HG03139 (cell line): ENCODE measurements around the gene XPO1.
"Not testable (repeated sequence)": the region's sequence is repeated elsewhere in the genome, so short reads cannot be mapped to it uniquely, and the experiment has no call there.

Experiments
- ATAC-seq: cut with Tn5 transposase; IDR thresholded peaks from one replicate; pipeline ENCODE4 v1.9.1; 2021; ENCODE audit not compliant: unreplicated experiment

The XPO1 gene

GRCh38 chr2:61538200-61538919 is at the start of gene XPO1:
XPO1 (minus strand) TSS chr2:61538356; CDS start chr2:61533897, 4,459 bp downstream.
- peak; percentile 78 for ATAC-seq

GRCh38 chr2:61586928-61587327 is 48.8 kb upstream of the XPO1 start:
- not testable (repeated sequence) for ATAC-seq

- ATAC-seq, result no peak
These were observed 47.2 kb upstream of the XPO1 start for GRCh38 chr2:61585383-61585782.

GRCh38 chr2:61584368-61584767 is 46.2 kb upstream of the XPO1 start:
- not testable (repeated sequence) for ATAC-seq

- no peak for ATAC-seq
These were observed 44.0 kb upstream of the XPO1 start for GRCh38 chr2:61582165-61582564.

GRCh38 chr2:61581716-61582115 is 43.6 kb upstream of the XPO1 start:
- no peak for ATAC-seq

- no peak for ATAC-seq
These were observed 37.3 kb upstream of the XPO1 start for GRCh38 chr2:61575447-61575859.

GRCh38 chr2:61566566-61566965 is 28.4 kb upstream of the XPO1 start:
- ATAC-seq, result no peak

- ATAC-seq, result no peak
These were observed 24.5 kb upstream of the XPO1 start for GRCh38 chr2:61562615-61563014.

GRCh38 chr2:61558160-61558559 is 20.0 kb upstream of the XPO1 start:
- no peak for ATAC-seq

- no peak for ATAC-seq
These were observed 19.2 kb upstream of the XPO1 start for GRCh38 chr2:61557381-61557780.

GRCh38 chr2:61554604-61555003 is 16.4 kb upstream of the XPO1 start:
- ATAC-seq, result no peak

GRCh38 chr2:61550375-61551209 is 12.4 kb upstream of the XPO1 start:
- no peak for ATAC-seq

GRCh38 chr2:61549546-61549945 is 11.4 kb upstream of the XPO1 start:
- no peak for ATAC-seq

- no peak for ATAC-seq
These were observed 4.9 kb upstream of the XPO1 start for GRCh38 chr2:61543062-61543461.

GRCh38 chr2:61540167-61540566 is 2.0 kb upstream of the XPO1 start:
- ATAC-seq, result not testable (repeated sequence)

- ATAC-seq, result no peak
These were observed 864 bp upstream of the XPO1 start for GRCh38 chr2:61538920-61539520.

- no peak for ATAC-seq
These were observed 281 bp downstream of the XPO1 start for GRCh38 chr2:61537950-61538199.

GRCh38 chr2:61537277-61537949 is 743 bp downstream of the XPO1 start:
- no peak for ATAC-seq

- peak; percentile 52 for ATAC-seq
These were observed 1.4 kb downstream of the XPO1 start for GRCh38 chr2:61536572-61537276.

GRCh38 chr2:61536180-61536571 is 2.0 kb downstream of the XPO1 start:
- ATAC-seq, result no peak
